ENCODE results near the gene PCP2. TPM values are rescaled to one million over a fixed set of nuclear protein-coding genes. Genes with fewer than 3 reads are reported as not detected.

Gene PCP2
- total and polyA plus RNA-seq, 2 of the 13 experiments (the other 11 are each of a cell fraction or from before 2014, with no cell fraction given) = 0.62 TPM; not detected in 1

- TF ChIP-seq TBL1XR1 (IDR thresholded peaks at IDR 0.05; ENCODE audit: borderline replicate concordance, low read length, partially characterized antibody) (no peak), ZNF143 (CRISPR knock-in tag; IDR thresholded peaks at IDR 0.05) (no peak; the same call in 1 of the 2 replicates), ZNF510 (CRISPR knock-in tag; IDR thresholded peaks at IDR 0.05; ENCODE audit: low read depth) (no peak), RELA (CRISPR knock-in tag; IDR thresholded peaks at IDR 0.05) (0 out of 2 replicates have a peak, but pooled peaks have one; percentile 35), ZNF704 (CRISPR knock-in tag; IDR thresholded peaks at IDR 0.05; ENCODE audit: borderline replicate concordance) (peak; percentile 68; the same call in 1 of the 2 replicates), ZNF383 (CRISPR knock-in tag; IDR thresholded peaks at IDR 0.05; ENCODE audit: borderline replicate concordance) (no peak), ZSCAN31 (CRISPR knock-in tag; IDR thresholded peaks at IDR 0.05; ENCODE audit: low read depth) (peak; percentile 76), FLYWCH1 (CRISPR knock-in tag; IDR thresholded peaks at IDR 0.05) (no peak), ZMAT3 (CRISPR knock-in tag; conservative IDR thresholded peaks at IDR 0.05) (no peak), ZNF646 (CRISPR knock-in tag; IDR thresholded peaks at IDR 0.05) (no peak), MYNN (CRISPR knock-in tag; IDR thresholded peaks at IDR 0.05; ENCODE audit: low read depth) (no peak), CBX1 (IDR thresholded peaks at IDR 0.05; ENCODE audit: low read depth) (no peak), MIER2 (CRISPR knock-in tag; IDR thresholded peaks at IDR 0.05) (no peak), TGIF2 (CRISPR knock-in tag; IDR thresholded peaks at IDR 0.05) (no peak), HDAC1 (CRISPR knock-in tag; IDR thresholded peaks at IDR 0.05) (peak; percentile 29; the same call in 1 of the 2 replicates), SUZ12 (IDR thresholded peaks at IDR 0.05; ENCODE audit: low read depth, low read length) (no peak), ZFP1 (CRISPR knock-in tag; IDR thresholded peaks at IDR 0.05) (no peak), MTF2 (CRISPR knock-in tag; IDR thresholded peaks at IDR 0.05; ENCODE audit: borderline replicate concordance) (no peak), ZNF691 (CRISPR knock-in tag; IDR thresholded peaks at IDR 0.05; ENCODE audit: borderline replicate concordance, low read depth) (no peak; the same call in 1 of the 2 replicates), AKAP8 (CRISPR knock-in tag; IDR thresholded peaks at IDR 0.05) (no peak), STAT5B (CRISPR knock-in tag; IDR thresholded peaks at IDR 0.05) (no peak), CENPX (CRISPR knock-in tag; IDR thresholded peaks at IDR 0.05) (no peak), NR1H2 (CRISPR knock-in tag; IDR thresholded peaks at IDR 0.05; ENCODE audit: borderline replicate concordance, low read depth) (no peak), RORA (CRISPR knock-in tag; IDR thresholded peaks at IDR 0.05) (no peak)
Observed at GRCh38 chr19:7680606-7681339, 47.3 kb upstream of the PCP2 start, which contains the start of gene TRAPPC5 (continued).
